ENCODE measurements around the gene KIF2A. TPM values are rescaled to one million over a fixed set of nuclear protein-coding genes. Genes with fewer than 3 reads are reported as not detected.

The KIF2A gene
- total and polyA plus RNA-seq, 2 of the 4 experiments (the other 2 are of a cell fraction) = 23.6 to 37.3 TPM

- Histone ChIP-seq H3K36me3 (ENCODE audit: control insufficient read depth, insufficient read depth, low read length) (no peaks in the 10 kb centered on the region), H3K79me1 (ENCODE audit: low read depth in 1 of 2, low read length in 2 of 2) (peaks cover 9 to 55% of the 10 kb centered on the region in 2 experiments; a peak in 3 of 4 replicates), H3K9me3 (ENCODE audit: control insufficient read depth, insufficient read depth, low read length) (no peaks in the 10 kb centered on the region), H3K56ac (ENCODE audit: extremely low read depth, insufficient read depth, low read length) (no peak overlapping the region), H3K27ac (ENCODE audit: insufficient read depth, low read length) (no peak overlapping the region), H3K9ac (ENCODE audit: low read depth, low read length) (no peak overlapping the region), H4K8ac (ENCODE audit: low read depth in 2 of 2, low read length in 2 of 2) (no peak overlapping the region), H3K9me1 (ENCODE audit: insufficient read depth, low read length) (no peaks in the 10 kb centered on the region; the same call in none of the 2 replicates), H3K27me3 (ENCODE audit: control insufficient read depth, insufficient read depth, low read length) (no peaks in the 10 kb centered on the region), H2AFZ (replicated peaks; ENCODE audit: low read length, poor library complexity) (no peak overlapping the region), H2AK5ac (ENCODE audit: low read depth, low read length) (no peak overlapping the region), H3K23ac (ENCODE audit: low read depth, low read length) (no peak overlapping the region), H3K4me1 (ENCODE audit: control insufficient read depth, insufficient read depth, low read length) (peaks cover 2% of the 10 kb centered on the region; the same call in 1 of the 2 replicates), H2AK9ac (replicated peaks; ENCODE audit: low read depth, low read length, poor library complexity) (no peak overlapping the region), H2BK20ac (ENCODE audit: low read depth, low read length) (no peak overlapping the region), H4K20me1 (ENCODE audit: insufficient read depth, low read length) (peaks cover 62% of the 10 kb centered on the region), H2BK120ac (ENCODE audit: low read depth, low read length) (no peak overlapping the region), H4K91ac (ENCODE audit: insufficient read depth, low read depth, low read length) (no peak overlapping the region), H4K5ac (ENCODE audit: low read depth, low read length) (no peak overlapping the region), H3K14ac (replicated peaks; ENCODE audit: low read depth, low read length) (no peak overlapping the region), H2BK15ac (ENCODE audit: low read depth, low read length) (no peak overlapping the region), H3K4me3 (ENCODE audit: insufficient read depth, low read depth, low read length) (no peak overlapping the region), H3K18ac (ENCODE audit: low read depth, low read length) (no peak overlapping the region), H3K4ac (ENCODE audit: low read depth, low read length) (no peak overlapping the region), H3K4me2 (ENCODE audit: low read depth, low read length) (0 out of 2 replicates have a peak overlapping the region, but pooled peaks have one; percentile 17), H2BK5ac (ENCODE audit: low read depth, low read length, poor library complexity, severe bottlenecking) (no peak overlapping the region)
- no TSS peak for BruUV-seq (replicated peaks)
- DNase-seq (peak; percentile 46), ATAC-seq (ENCODE audit: low read depth) (peak; percentile 41; the same call in 1 of the 2 replicates)
- in situ Hi-C loops (cut with MboI; ENCODE audit: low sequenced_read_pairs) = no loop called here
- TF ChIP-seq MAZ (IDR thresholded peaks at IDR 0.05; ENCODE audit: borderline replicate concordance, low read depth, low read length) = no peak
- TF ChIP-seq USF2 (IDR thresholded peaks at IDR 0.05; ENCODE audit: low read depth, low read length) = no peak
- no peak for TF ChIP-seq ELK1 (IDR thresholded peaks at IDR 0.05; ENCODE audit: borderline replicate concordance, low read depth, low read length)
- no peak for TF ChIP-seq RCOR1 (IDR thresholded peaks at IDR 0.05; ENCODE audit: insufficient replicate concordance, low read length)
- TF ChIP-seq FOS (IDR thresholded peaks at IDR 0.05; ENCODE audit: low read depth, low read length) = no peak
- no peak for TF ChIP-seq RFX5 (IDR thresholded peaks at IDR 0.05; ENCODE audit: low read depth, low read length)
- TF ChIP-seq CEBPB (IDR thresholded peaks at IDR 0.05; ENCODE audit: low read depth, low read length) = peak; percentile 73
- intact Hi-C loops (cut with micrococcal nuclease) = no loop called here
- dilution Hi-C loops (cut with HindIII; ENCODE audit: low sequenced_read_pairs, unreplicated experiment) = no loop called here
- POLR2A ChIA-PET (ENCODE audit: unreplicated experiment) = no interaction called here
- 88% methylated on average over 1 of the region's 2 CpGs; no CpG with 5 or more reads in 1 of the 2 experiments for WGBS, 2 experiments (ENCODE audit: extremely low coverage in 2 of 2, insufficient read length in 1 of 2)
- CTCF ChIA-PET = no interaction called here
Measured at GRCh38 chr5:62315376-62316175, 9.6 kb downstream of the KIF2A start.

All from IMR-90 (cell line).